T-helper 22 cell (primary cell): Measurements from ENCODE around the gene WWP2.
"Not testable (repeated sequence)": the region's sequence is repeated elsewhere in the genome, so short reads cannot be mapped to it uniquely, and the experiment has no call there.

ENCODE experiments used
- DNase-seq: peaks from one replicate; pipeline ENCODE4 v3.0.0-alpha.2; 2020; ENCODE audit warnings: low read depth

WWP2 gene

GRCh38 chr16:69745959-69746358 is 16.2 kb upstream of the WWP2 start:
- DNase-seq = no peak

GRCh38 chr16:69747115-69747514 is 15.0 kb upstream of the WWP2 start:
- DNase-seq = no peak

- DNase-seq = no peak
These were observed 13.3 kb upstream of the WWP2 start for GRCh38 chr16:69748694-69749345.

- DNase-seq = no peak
These were observed 8.0 kb upstream of the WWP2 start for GRCh38 chr16:69754143-69754468.

- peak; percentile 96 for DNase-seq
These were observed 7.4 kb upstream of the WWP2 start, which contains the start of gene NOB1 for GRCh38 chr16:69754469-69755310. Gene NOB1, minus strand, starts transcription at chr16:69754926. Its CDS starts 16 bp downstream, at chr16:69754910.

- no peak for DNase-seq
These were observed 5.4 kb upstream of the WWP2 start for GRCh38 chr16:69756705-69757104.

- DNase-seq = not testable (repeated sequence)
These were observed 4.8 kb upstream of the WWP2 start for GRCh38 chr16:69757375-69757774.

GRCh38 chr16:69762814-69763598 is 874 bp downstream of the WWP2 start:
- no peak for DNase-seq

- no peak for DNase-seq
These were observed 1.4 kb downstream of the WWP2 start for GRCh38 chr16:69763599-69763942.

GRCh38 chr16:69767459-69768229 is 5.5 kb downstream of the WWP2 start:
- no peak for DNase-seq

- no peak for DNase-seq
These were observed 6.5 kb downstream of the WWP2 start for GRCh38 chr16:69768666-69769065.

- DNase-seq = no peak
These were observed 7.3 kb downstream of the WWP2 start for GRCh38 chr16:69769404-69769803.

GRCh38 chr16:69771651-69771967 is 9.5 kb downstream of the WWP2 start:
- DNase-seq = no peak

GRCh38 chr16:69773260-69773947 is 11.3 kb downstream of the WWP2 start:
- DNase-seq = no peak

GRCh38 chr16:69775563-69775962 is 13.4 kb downstream of the WWP2 start:
- no peak for DNase-seq

- DNase-seq = no peak
These were observed 17.6 kb downstream of the WWP2 start for GRCh38 chr16:69779724-69780123.

GRCh38 chr16:69781118-69781517 is 19.0 kb downstream of the WWP2 start:
- DNase-seq = no peak

- DNase-seq = no peak
These were observed 22.5 kb downstream of the WWP2 start for GRCh38 chr16:69784586-69784985.

GRCh38 chr16:69787883-69788282 is 25.8 kb downstream of the WWP2 start:
- no peak for DNase-seq

GRCh38 chr16:69791391-69791847 is 29.3 kb downstream of the WWP2 start:
- DNase-seq = not testable (repeated sequence)

GRCh38 chr16:69793526-69793925 is 31.4 kb downstream of the WWP2 start:
- no peak for DNase-seq

GRCh38 chr16:69794486-69794885 is 32.4 kb downstream of the WWP2 start:
- no peak for DNase-seq
